ENCODE data around the gene CASP10. TPM values are rescaled to one million over a fixed set of nuclear protein-coding genes. Genes with fewer than 3 reads are reported as not detected.

The CASP10 gene
- total and polyA plus RNA-seq, 2 of the 13 experiments (the other 11 are each of a cell fraction or from before 2014, with no cell fraction given) = 22.2 to 23.8 TPM

DNA sequence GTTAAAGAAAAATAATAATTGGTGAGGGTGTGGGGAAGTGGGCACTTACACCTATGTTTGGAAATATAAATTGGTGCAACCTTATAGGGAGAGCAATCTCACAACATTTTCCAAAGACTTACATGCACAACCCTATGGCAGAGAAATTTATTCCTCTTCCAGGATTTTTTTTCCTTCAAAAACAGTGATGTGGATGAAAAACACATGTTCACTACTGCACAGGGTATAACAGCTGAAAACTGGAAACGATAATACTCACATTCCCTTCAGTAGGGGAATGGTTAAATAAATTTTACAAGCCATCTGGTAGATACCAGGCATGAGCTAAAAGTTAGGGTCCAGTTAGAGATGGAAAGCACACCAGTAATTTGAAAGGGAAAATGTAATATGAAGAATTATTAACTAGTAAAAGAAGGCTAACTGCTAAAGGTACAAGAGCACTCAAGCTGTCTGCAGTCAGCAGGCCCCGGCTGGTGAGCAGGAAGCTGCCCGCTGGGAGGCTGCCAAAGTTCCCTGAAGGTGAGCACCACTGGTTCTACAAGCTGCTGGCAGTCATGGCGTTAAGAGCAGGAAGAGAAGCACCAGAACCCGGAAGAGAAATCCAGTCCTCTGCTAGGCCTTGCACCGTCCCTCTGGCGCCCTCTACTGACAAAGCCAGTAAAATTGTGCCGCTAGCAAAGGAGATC lies 49.0 kb downstream of the CASP10 start (continued):
- TF ChIP-seq ATF2 (CRISPR knock-in tag; IDR thresholded peaks at IDR 0.05) = peak; percentile 80; the same call in 1 of the 2 replicates
- TF ChIP-seq SRSF4 (IDR thresholded peaks at IDR 0.05; ENCODE audit: low read depth, low read length, poor library complexity, severe bottlenecking) = no peak
- peak; percentile 95 for TF ChIP-seq PHF20 (CRISPR knock-in tag; IDR thresholded peaks at IDR 0.05)
- no peak for TF ChIP-seq ZNF225 (CRISPR knock-in tag; IDR thresholded peaks at IDR 0.05)
- peak; percentile 83 for TF ChIP-seq ZNF891 (CRISPR knock-in tag; IDR thresholded peaks at IDR 0.05)
- TF ChIP-seq, protein P1, sequence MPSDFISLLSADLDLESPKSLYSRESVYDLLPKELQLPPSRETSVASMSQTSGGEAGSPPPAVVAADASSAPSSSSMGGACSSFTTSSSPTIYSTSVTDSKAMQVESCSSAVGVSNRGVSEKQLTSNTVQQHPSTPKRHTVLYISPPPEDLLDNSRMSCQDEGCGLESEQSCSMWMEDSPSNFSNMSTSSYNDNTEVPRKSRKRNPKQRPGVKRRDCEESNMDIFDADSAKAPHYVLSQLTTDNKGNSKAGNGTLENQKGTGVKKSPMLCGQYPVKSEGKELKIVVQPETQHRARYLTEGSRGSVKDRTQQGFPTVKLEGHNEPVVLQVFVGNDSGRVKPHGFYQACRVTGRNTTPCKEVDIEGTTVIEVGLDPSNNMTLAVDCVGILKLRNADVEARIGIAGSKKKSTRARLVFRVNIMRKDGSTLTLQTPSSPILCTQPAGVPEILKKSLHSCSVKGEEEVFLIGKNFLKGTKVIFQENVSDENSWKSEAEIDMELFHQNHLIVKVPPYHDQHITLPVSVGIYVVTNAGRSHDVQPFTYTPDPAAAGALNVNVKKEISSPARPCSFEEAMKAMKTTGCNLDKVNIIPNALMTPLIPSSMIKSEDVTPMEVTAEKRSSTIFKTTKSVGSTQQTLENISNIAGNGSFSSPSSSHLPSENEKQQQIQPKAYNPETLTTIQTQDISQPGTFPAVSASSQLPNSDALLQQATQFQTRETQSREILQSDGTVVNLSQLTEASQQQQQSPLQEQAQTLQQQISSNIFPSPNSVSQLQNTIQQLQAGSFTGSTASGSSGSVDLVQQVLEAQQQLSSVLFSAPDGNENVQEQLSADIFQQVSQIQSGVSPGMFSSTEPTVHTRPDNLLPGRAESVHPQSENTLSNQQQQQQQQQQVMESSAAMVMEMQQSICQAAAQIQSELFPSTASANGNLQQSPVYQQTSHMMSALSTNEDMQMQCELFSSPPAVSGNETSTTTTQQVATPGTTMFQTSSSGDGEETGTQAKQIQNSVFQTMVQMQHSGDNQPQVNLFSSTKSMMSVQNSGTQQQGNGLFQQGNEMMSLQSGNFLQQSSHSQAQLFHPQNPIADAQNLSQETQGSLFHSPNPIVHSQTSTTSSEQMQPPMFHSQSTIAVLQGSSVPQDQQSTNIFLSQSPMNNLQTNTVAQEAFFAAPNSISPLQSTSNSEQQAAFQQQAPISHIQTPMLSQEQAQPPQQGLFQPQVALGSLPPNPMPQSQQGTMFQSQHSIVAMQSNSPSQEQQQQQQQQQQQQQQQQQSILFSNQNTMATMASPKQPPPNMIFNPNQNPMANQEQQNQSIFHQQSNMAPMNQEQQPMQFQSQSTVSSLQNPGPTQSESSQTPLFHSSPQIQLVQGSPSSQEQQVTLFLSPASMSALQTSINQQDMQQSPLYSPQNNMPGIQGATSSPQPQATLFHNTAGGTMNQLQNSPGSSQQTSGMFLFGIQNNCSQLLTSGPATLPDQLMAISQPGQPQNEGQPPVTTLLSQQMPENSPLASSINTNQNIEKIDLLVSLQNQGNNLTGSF (CRISPR knock-in tag; IDR thresholded peaks at IDR 0.05) = no peak
- TF ChIP-seq ZNF383 (CRISPR knock-in tag; IDR thresholded peaks at IDR 0.05; ENCODE audit: borderline replicate concordance) = no peak
- TF ChIP-seq CEBPZ (IDR thresholded peaks at IDR 0.05; ENCODE audit: low read length) = no peak
- 0 out of 2 replicates have a peak, but pooled peaks have one; percentile 42 for TF ChIP-seq PPARG (CRISPR knock-in tag; conservative IDR thresholded peaks at IDR 0.05)
- TF ChIP-seq, protein P2, sequence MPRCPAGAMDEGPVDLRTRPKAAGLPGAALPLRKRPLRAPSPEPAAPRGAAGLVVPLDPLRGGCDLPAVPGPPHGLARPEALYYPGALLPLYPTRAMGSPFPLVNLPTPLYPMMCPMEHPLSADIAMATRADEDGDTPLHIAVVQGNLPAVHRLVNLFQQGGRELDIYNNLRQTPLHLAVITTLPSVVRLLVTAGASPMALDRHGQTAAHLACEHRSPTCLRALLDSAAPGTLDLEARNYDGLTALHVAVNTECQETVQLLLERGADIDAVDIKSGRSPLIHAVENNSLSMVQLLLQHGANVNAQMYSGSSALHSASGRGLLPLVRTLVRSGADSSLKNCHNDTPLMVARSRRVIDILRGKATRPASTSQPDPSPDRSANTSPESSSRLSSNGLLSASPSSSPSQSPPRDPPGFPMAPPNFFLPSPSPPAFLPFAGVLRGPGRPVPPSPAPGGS (CRISPR knock-in tag; IDR thresholded peaks at IDR 0.05) = peak; percentile 90
- peak; percentile 50; the same call in 1 of the 2 replicates for TF ChIP-seq ZSCAN25 (CRISPR knock-in tag; IDR thresholded peaks at IDR 0.05)
- no peak for TF ChIP-seq GTF2F1 (IDR thresholded peaks at IDR 0.05; ENCODE audit: low read length)
- TF ChIP-seq RFXANK (CRISPR knock-in tag; IDR thresholded peaks at IDR 0.05) = 0 out of 2 replicates have a peak, but pooled peaks have one; percentile 51
- no peak for TF ChIP-seq NR2F1 (CRISPR knock-in tag; IDR thresholded peaks at IDR 0.05)
- peak; percentile 82 for TF ChIP-seq KDM2A (CRISPR knock-in tag; IDR thresholded peaks at IDR 0.05; ENCODE audit: borderline replicate concordance, low read depth)
- TF ChIP-seq, protein P3, sequence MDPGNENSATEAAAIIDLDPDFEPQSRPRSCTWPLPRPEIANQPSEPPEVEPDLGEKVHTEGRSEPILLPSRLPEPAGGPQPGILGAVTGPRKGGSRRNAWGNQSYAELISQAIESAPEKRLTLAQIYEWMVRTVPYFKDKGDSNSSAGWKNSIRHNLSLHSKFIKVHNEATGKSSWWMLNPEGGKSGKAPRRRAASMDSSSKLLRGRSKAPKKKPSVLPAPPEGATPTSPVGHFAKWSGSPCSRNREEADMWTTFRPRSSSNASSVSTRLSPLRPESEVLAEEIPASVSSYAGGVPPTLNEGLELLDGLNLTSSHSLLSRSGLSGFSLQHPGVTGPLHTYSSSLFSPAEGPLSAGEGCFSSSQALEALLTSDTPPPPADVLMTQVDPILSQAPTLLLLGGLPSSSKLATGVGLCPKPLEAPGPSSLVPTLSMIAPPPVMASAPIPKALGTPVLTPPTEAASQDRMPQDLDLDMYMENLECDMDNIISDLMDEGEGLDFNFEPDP (CRISPR knock-in tag; conservative IDR thresholded peaks at IDR 0.05) = no peak

All from HepG2 (cell line).